ENCODE results near the gene ABLIM1.

The ABLIM1 gene

GRCh38 chr10:114631666-114632417 is 26.2 kb downstream of the ABLIM1 start:
- no peaks in the 10 kb centered on the region for H3K36me3 ChIP-seq (ENCODE audit: control insufficient read depth, insufficient read depth, low read length)
- no peak overlapping the region for H3K27ac ChIP-seq (ENCODE audit: low read depth, low read length)
- H3K4me3 ChIP-seq (ENCODE audit: low read depth, low read length), result peak overlapping the region; percentile 75
- H3K9me3 ChIP-seq (ENCODE audit: control insufficient read depth, insufficient read depth, low read depth, low read length), result no peaks in the 10 kb centered on the region
- H3K9ac ChIP-seq (ENCODE audit: low read length), result peak overlapping the region; percentile 82
- peaks cover 38% of the 10 kb centered on the region for H3K27me3 ChIP-seq (ENCODE audit: control insufficient read depth, insufficient read depth, low read length)
- peaks cover 29% of the 10 kb centered on the region for H3K4me1 ChIP-seq (ENCODE audit: control insufficient read depth, insufficient read depth, low read length)

- no peaks in the 10 kb centered on the region for H3K36me3 ChIP-seq (ENCODE audit: control insufficient read depth, insufficient read depth, low read length)
Observed at GRCh38 chr10:114631090-114631665, 26.9 kb downstream of the ABLIM1 start.

GRCh38 chr10:114629824-114630730 is 28.0 kb downstream of the ABLIM1 start:
- Histone ChIP-seq H3K4me3 (ENCODE audit: low read depth, low read length) (no peak overlapping the region), H3K27me3 (ENCODE audit: control insufficient read depth, insufficient read depth, low read length) (peaks cover 38% of the 10 kb centered on the region), H3K4me1 (ENCODE audit: control insufficient read depth, insufficient read depth, low read length) (peaks cover 28% of the 10 kb centered on the region), H3K27ac (ENCODE audit: low read depth, low read length) (no peak overlapping the region), H3K9ac (ENCODE audit: low read length) (no peak overlapping the region), H3K36me3 (ENCODE audit: control insufficient read depth, insufficient read depth, low read length) (no peaks in the 10 kb centered on the region), H3K9me3 (ENCODE audit: control insufficient read depth, insufficient read depth, low read depth, low read length) (peaks cover under 1% of the 10 kb centered on the region; the same call in 1 of the 2 replicates)

More at GRCh38 chr10:114631090-114631665, 26.9 kb downstream of the ABLIM1 start:
- H3K9me3 ChIP-seq (ENCODE audit: control insufficient read depth, insufficient read depth, low read depth, low read length), result no peaks in the 10 kb centered on the region
- H3K27ac ChIP-seq (ENCODE audit: low read depth, low read length), result no peak overlapping the region
- peak overlapping the region; percentile 75 for H3K4me3 ChIP-seq (ENCODE audit: low read depth, low read length)
- peaks cover 38% of the 10 kb centered on the region for H3K27me3 ChIP-seq (ENCODE audit: control insufficient read depth, insufficient read depth, low read length)
- peak overlapping the region; percentile 82 for H3K9ac ChIP-seq (ENCODE audit: low read length)
- H3K4me1 ChIP-seq (ENCODE audit: control insufficient read depth, insufficient read depth, low read length), result peaks cover 29% of the 10 kb centered on the region

- no peak overlapping the region for H3K9ac ChIP-seq (ENCODE audit: low read length)
- H3K36me3 ChIP-seq (ENCODE audit: control insufficient read depth, insufficient read depth, low read length), result no peaks in the 10 kb centered on the region
- peaks cover 8% of the 10 kb centered on the region; the same call in 1 of the 2 replicates for H3K9me3 ChIP-seq (ENCODE audit: control insufficient read depth, insufficient read depth, low read depth, low read length)
- H3K27ac ChIP-seq (ENCODE audit: low read depth, low read length), result no peak overlapping the region
- H3K4me3 ChIP-seq (ENCODE audit: low read depth, low read length), result no peak overlapping the region
- peaks cover 23% of the 10 kb centered on the region for H3K4me1 ChIP-seq (ENCODE audit: control insufficient read depth, insufficient read depth, low read length)
- H3K27me3 ChIP-seq (ENCODE audit: control insufficient read depth, insufficient read depth, low read length), result peaks cover 38% of the 10 kb centered on the region
Observed at GRCh38 chr10:114629083-114629823, 28.8 kb downstream of the ABLIM1 start.

- Histone ChIP-seq H3K27ac (ENCODE audit: low read depth, low read length) (no peak overlapping the region), H3K9ac (ENCODE audit: low read length) (no peak overlapping the region), H3K27me3 (ENCODE audit: control insufficient read depth, insufficient read depth, low read length) (peaks cover 37% of the 10 kb centered on the region), H3K4me1 (ENCODE audit: control insufficient read depth, insufficient read depth, low read length) (peaks cover 28% of the 10 kb centered on the region), H3K9me3 (ENCODE audit: control insufficient read depth, insufficient read depth, low read depth, low read length) (peaks cover 8% of the 10 kb centered on the region; the same call in 1 of the 2 replicates), H3K4me3 (ENCODE audit: low read depth, low read length) (no peak overlapping the region), H3K36me3 (ENCODE audit: control insufficient read depth, insufficient read depth, low read length) (no peaks in the 10 kb centered on the region)
Observed at GRCh38 chr10:114628106-114628505, 30.0 kb downstream of the ABLIM1 start.

- H3K9me3 ChIP-seq (ENCODE audit: control insufficient read depth, insufficient read depth, low read depth, low read length), result peaks cover 8% of the 10 kb centered on the region; the same call in 1 of the 2 replicates
- H3K4me1 ChIP-seq (ENCODE audit: control insufficient read depth, insufficient read depth, low read length), result peaks cover 28% of the 10 kb centered on the region
Observed at GRCh38 chr10:114626841-114627240, 31.2 kb downstream of the ABLIM1 start.

GRCh38 chr10:114624951-114625780 is 32.9 kb downstream of the ABLIM1 start:
- Histone ChIP-seq H3K9ac (ENCODE audit: low read length) (no peak overlapping the region), H3K27ac (ENCODE audit: low read depth, low read length) (no peak overlapping the region), H3K4me3 (ENCODE audit: low read depth, low read length) (no peak overlapping the region), H3K36me3 (ENCODE audit: control insufficient read depth, insufficient read depth, low read length) (no peaks in the 10 kb centered on the region), H3K4me1 (ENCODE audit: control insufficient read depth, insufficient read depth, low read length) (peaks cover 24% of the 10 kb centered on the region), H3K27me3 (ENCODE audit: control insufficient read depth, insufficient read depth, low read length) (peaks cover 8% of the 10 kb centered on the region; the same call in 1 of the 2 replicates), H3K9me3 (ENCODE audit: control insufficient read depth, insufficient read depth, low read depth, low read length) (peaks cover 8% of the 10 kb centered on the region; the same call in 1 of the 2 replicates)

More at GRCh38 chr10:114626841-114627240, 31.2 kb downstream of the ABLIM1 start:
- Histone ChIP-seq H3K27me3 (ENCODE audit: control insufficient read depth, insufficient read depth, low read length) (peaks cover 24% of the 10 kb centered on the region), H3K9ac (ENCODE audit: low read length) (no peak overlapping the region), H3K4me3 (ENCODE audit: low read depth, low read length) (no peak overlapping the region), H3K27ac (ENCODE audit: low read depth, low read length) (no peak overlapping the region), H3K36me3 (ENCODE audit: control insufficient read depth, insufficient read depth, low read length) (no peaks in the 10 kb centered on the region)

- peaks cover 8% of the 10 kb centered on the region; the same call in 1 of the 2 replicates for H3K9me3 ChIP-seq (ENCODE audit: control insufficient read depth, insufficient read depth, low read depth, low read length)
- peaks cover under 1% of the 10 kb centered on the region; the same call in 1 of the 2 replicates for H3K27me3 ChIP-seq (ENCODE audit: control insufficient read depth, insufficient read depth, low read length)
- H3K4me3 ChIP-seq (ENCODE audit: low read depth, low read length), result no peak overlapping the region
- H3K36me3 ChIP-seq (ENCODE audit: control insufficient read depth, insufficient read depth, low read length), result no peaks in the 10 kb centered on the region
- no peak overlapping the region for H3K9ac ChIP-seq (ENCODE audit: low read length)
- H3K27ac ChIP-seq (ENCODE audit: low read depth, low read length), result peak overlapping the region; percentile 76; the same call in 1 of the 2 replicates
- H3K4me1 ChIP-seq (ENCODE audit: control insufficient read depth, insufficient read depth, low read length), result peaks cover 24% of the 10 kb centered on the region
Observed at GRCh38 chr10:114624422-114624821, 33.7 kb downstream of the ABLIM1 start.

- no peak overlapping the region for H3K9ac ChIP-seq (ENCODE audit: low read length)
- no peaks in the 10 kb centered on the region for H3K36me3 ChIP-seq (ENCODE audit: control insufficient read depth, insufficient read depth, low read length)
- peak overlapping the region; percentile 76 for H3K27ac ChIP-seq (ENCODE audit: low read depth, low read length)
Observed at GRCh38 chr10:114623661-114624294, 34.3 kb downstream of the ABLIM1 start.

More at GRCh38 chr10:114623661-114624294, 34.3 kb downstream of the ABLIM1 start:
- Histone ChIP-seq H3K4me3 (ENCODE audit: low read depth, low read length) (no peak overlapping the region), H3K4me1 (ENCODE audit: control insufficient read depth, insufficient read depth, low read length) (peaks cover 24% of the 10 kb centered on the region), H3K9me3 (ENCODE audit: control insufficient read depth, insufficient read depth, low read depth, low read length) (peaks cover 8% of the 10 kb centered on the region; the same call in 1 of the 2 replicates), H3K27me3 (ENCODE audit: control insufficient read depth, insufficient read depth, low read length) (no peaks in the 10 kb centered on the region)
